ENCODE data around the gene COX18. TPM values are rescaled to one million over a fixed set of nuclear protein-coding genes. Genes with fewer than 3 reads are reported as not detected.

COX18 gene
- total RNA-seq, 1 experiment from 2014 or later: 26.9 TPM

GRCh38 chr4:73075832-73076231 lies 6.3 kb upstream of the COX18 start:
- Mint-ChIP-seq H3K9me3 (no peaks in the 10 kb centered on the region), H3K4me1 (no peaks in the 10 kb centered on the region), H3K36me3 (peaks cover 36% of the 10 kb centered on the region), H3K27me3 (ENCODE audit: low read depth) (no peaks in the 10 kb centered on the region), H3K27ac (no peak overlapping the region), H3K4me3 (no peak overlapping the region)
- ATAC-seq: no peak
- ChIA-PET CTCF (no interaction called here), POLR2A (no interaction called here)
- no peak for DNase-seq (ENCODE audit: low spot score)
- TF ChIP-seq, protein P1, sequence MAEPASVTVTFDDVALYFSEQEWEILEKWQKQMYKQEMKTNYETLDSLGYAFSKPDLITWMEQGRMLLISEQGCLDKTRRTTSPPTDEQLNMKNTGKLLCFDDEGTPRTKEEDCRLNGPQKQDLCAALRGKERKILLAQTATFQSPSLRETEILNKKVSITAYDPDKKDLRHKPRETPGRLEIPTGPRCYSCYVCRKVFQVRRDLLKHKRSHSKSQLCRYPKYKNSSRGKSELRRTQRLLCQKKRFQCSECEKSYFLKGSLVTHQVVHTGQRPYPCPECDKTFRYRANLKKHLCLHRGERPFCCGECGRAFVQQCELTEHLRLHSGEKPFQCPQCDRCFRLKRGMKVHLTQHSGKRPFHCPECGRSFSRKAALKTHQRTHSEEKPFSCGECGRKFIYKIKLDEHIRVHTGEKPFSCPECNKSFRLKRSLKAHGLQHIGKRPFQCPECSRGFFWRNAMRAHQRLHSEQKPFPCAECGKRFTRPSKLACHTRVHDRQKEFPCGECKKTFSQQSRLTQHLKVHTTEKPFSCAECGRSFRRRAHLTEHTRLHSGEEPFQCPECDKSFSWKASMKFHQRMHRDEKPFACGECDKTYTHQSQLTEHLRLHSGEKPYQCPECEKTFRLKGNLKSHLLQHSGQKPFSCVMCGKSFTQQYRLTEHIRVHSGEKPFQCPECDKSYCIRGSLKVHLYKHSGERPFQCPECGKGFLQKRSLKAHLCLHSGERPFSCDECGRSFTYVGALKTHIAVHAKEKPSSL (CRISPR knock-in tag; conservative IDR thresholded peaks at IDR 0.05): no peak
- TF ChIP-seq, protein P2, sequence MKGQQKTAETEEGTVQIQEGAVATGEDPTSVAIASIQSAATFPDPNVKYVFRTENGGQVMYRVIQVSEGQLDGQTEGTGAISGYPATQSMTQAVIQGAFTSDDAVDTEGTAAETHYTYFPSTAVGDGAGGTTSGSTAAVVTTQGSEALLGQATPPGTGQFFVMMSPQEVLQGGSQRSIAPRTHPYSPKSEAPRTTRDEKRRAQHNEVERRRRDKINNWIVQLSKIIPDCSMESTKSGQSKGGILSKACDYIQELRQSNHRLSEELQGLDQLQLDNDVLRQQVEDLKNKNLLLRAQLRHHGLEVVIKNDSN (CRISPR knock-in tag; IDR thresholded peaks at IDR 0.05): no peak
- no peak for TF ChIP-seq EMX1 (CRISPR knock-in tag; IDR thresholded peaks at IDR 0.05)
- no peak for TF ChIP-seq ATF6 (CRISPR knock-in tag; IDR thresholded peaks at IDR 0.05)
- TF ChIP-seq ATF2 (CRISPR knock-in tag; IDR thresholded peaks at IDR 0.05; ENCODE audit: borderline replicate concordance, low read depth): no peak
- no peak for TF ChIP-seq ETV6 (CRISPR knock-in tag; IDR thresholded peaks at IDR 0.05)
- no peak for TF ChIP-seq NR3C1 (CRISPR knock-in tag; conservative IDR thresholded peaks at IDR 0.05; ENCODE audit: low read depth)
- TF ChIP-seq ZNF671 (CRISPR knock-in tag; IDR thresholded peaks at IDR 0.05): no peak
- no peak for TF ChIP-seq SMAD3 (CRISPR knock-in tag; IDR thresholded peaks at IDR 0.05; ENCODE audit: borderline replicate concordance)
- TF ChIP-seq MXD4 (CRISPR knock-in tag; IDR thresholded peaks at IDR 0.05; ENCODE audit: borderline replicate concordance): no peak
- TF ChIP-seq ELF4 (CRISPR knock-in tag; IDR thresholded peaks at IDR 0.05; ENCODE audit: low read depth): no peak
- no peak for TF ChIP-seq PREB (CRISPR knock-in tag; IDR thresholded peaks at IDR 0.05; ENCODE audit: borderline replicate concordance)
- TF ChIP-seq ZNF396 (CRISPR knock-in tag; IDR thresholded peaks at IDR 0.05; ENCODE audit: borderline replicate concordance): no peak
- no peak for TF ChIP-seq ZBTB43 (CRISPR knock-in tag; IDR thresholded peaks at IDR 0.05)
- no peak for TF ChIP-seq SMAD4 (CRISPR knock-in tag; IDR thresholded peaks at IDR 0.05)
- TF ChIP-seq JAZF1 (CRISPR knock-in tag; IDR thresholded peaks at IDR 0.05): no peak

DNA sequence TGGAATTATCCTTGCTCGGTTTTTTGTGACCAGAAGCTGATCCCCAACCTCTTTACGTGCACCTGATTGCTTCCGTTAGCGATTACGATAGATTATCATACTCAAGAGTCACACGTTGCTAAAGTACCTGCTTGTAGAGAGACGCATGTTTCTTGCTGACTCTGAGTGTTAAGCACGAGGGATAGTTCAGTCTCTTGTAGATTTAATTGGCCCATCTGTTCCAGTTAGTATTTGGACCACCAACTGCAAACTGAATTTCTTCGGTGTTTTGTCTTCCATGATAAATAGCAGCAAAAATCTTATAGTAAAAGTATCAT lies 516 bp upstream of the COX18 start:
- peaks cover 8% of the 10 kb centered on the region for H3K4me1 Mint-ChIP-seq
- H3K27me3 Mint-ChIP-seq (ENCODE audit: low read depth): no peaks in the 10 kb centered on the region
- peak overlapping the region; percentile 88 for H3K4me3 Mint-ChIP-seq
- CTCF ChIA-PET: no interaction called here
- H3K27ac Mint-ChIP-seq: peak overlapping the region; percentile 99
- ATAC-seq: peak; percentile 14
- TF ChIP-seq ZNF232 (CRISPR knock-in tag; IDR thresholded peaks at IDR 0.05) (peak; percentile 8; the same call in 1 of the 2 replicates), ZNF416 (CRISPR knock-in tag; IDR thresholded peaks at IDR 0.05) (no peak), RELA (CRISPR knock-in tag; IDR thresholded peaks at IDR 0.05; ENCODE audit: borderline replicate concordance) (no peak), ZNF263 (CRISPR knock-in tag; IDR thresholded peaks at IDR 0.05; ENCODE audit: low read depth) (no peak)
- TF ChIP-seq, protein P3, sequence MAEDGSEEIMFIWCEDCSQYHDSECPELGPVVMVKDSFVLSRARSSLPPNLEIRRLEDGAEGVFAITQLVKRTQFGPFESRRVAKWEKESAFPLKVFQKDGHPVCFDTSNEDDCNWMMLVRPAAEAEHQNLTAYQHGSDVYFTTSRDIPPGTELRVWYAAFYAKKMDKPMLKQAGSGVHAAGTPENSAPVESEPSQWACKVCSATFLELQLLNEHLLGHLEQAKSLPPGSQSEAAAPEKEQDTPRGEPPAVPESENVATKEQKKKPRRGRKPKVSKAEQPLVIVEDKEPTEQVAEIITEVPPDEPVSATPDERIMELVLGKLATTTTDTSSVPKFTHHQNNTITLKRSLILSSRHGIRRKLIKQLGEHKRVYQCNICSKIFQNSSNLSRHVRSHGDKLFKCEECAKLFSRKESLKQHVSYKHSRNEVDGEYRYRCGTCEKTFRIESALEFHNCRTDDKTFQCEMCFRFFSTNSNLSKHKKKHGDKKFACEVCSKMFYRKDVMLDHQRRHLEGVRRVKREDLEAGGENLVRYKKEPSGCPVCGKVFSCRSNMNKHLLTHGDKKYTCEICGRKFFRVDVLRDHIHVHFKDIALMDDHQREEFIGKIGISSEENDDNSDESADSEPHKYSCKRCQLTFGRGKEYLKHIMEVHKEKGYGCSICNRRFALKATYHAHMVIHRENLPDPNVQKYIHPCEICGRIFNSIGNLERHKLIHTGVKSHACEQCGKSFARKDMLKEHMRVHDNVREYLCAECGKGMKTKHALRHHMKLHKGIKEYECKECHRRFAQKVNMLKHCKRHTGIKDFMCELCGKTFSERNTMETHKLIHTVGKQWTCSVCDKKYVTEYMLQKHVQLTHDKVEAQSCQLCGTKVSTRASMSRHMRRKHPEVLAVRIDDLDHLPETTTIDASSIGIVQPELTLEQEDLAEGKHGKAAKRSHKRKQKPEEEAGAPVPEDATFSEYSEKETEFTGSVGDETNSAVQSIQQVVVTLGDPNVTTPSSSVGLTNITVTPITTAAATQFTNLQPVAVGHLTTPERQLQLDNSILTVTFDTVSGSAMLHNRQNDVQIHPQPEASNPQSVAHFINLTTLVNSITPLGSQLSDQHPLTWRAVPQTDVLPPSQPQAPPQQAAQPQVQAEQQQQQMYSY (CRISPR knock-in tag; IDR thresholded peaks at IDR 0.05): no peak
- TF ChIP-seq, protein P4, sequence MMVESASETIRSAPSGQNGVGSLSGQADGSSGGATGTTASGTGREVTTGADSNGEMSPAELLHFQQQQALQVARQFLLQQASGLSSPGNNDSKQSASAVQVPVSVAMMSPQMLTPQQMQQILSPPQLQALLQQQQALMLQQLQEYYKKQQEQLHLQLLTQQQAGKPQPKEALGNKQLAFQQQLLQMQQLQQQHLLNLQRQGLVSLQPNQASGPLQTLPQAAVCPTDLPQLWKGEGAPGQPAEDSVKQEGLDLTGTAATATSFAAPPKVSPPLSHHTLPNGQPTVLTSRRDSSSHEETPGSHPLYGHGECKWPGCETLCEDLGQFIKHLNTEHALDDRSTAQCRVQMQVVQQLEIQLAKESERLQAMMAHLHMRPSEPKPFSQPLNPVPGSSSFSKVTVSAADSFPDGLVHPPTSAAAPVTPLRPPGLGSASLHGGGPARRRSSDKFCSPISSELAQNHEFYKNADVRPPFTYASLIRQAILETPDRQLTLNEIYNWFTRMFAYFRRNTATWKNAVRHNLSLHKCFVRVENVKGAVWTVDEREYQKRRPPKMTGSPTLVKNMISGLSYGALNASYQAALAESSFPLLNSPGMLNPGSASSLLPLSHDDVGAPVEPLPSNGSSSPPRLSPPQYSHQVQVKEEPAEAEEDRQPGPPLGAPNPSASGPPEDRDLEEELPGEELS (CRISPR knock-in tag; IDR thresholded peaks at IDR 0.05): no peak
- no peaks in the 10 kb centered on the region for H3K9me3 Mint-ChIP-seq
- POLR2A ChIA-PET: no interaction called here
- no peak for DNase-seq (ENCODE audit: low spot score)
- H3K36me3 Mint-ChIP-seq: 0 out of 2 replicates have a peak, but pooled peaks cover 9% of the 10 kb centered on the region

Measured in WTC11 (cell line).